HEK293 (cell line): ENCODE results near the gene RBMS3.

Source experiments
- CTCF ChIA-PET: fragments of 350-600 bp; formaldehyde crosslinking; extraction: SDS; loops from one replicate; lab custom pipeline; 2021; ENCODE audit warnings: antibody characterized with exemption; lab: Yijun Ruan, JAX
- POLR2A ChIA-PET: fragments of 300-600 bp; formaldehyde crosslinking; extraction: SDS; loops from one replicate; lab custom pipeline; 2020; ENCODE audit warnings: antibody characterized with exemption, inconsistent platforms; lab: Yijun Ruan, JAX
- H3K27ac ChIP-seq: fragments of 200-500 bp; sonication (Bioruptor generic); 2 replicates; pipeline ENCODE4 v1.5.1; 2014; ENCODE audit warnings: low read depth, low read length, control low read depth, inconsistent platforms; ENCODE audit errors: extremely low read depth
- H3K36me3 ChIP-seq, 2 experiments: fragments of 200-500 bp in 1 of 2; sonication (Bioruptor generic) in 1 of 2; 1 replicate in 1 of 2; 2 replicates in 1 of 2; pipeline ENCODE4 v1.5.1; 2014 to 2017; ENCODE audit warnings: inconsistent platforms in 2 of 2, low read length in 2 of 2; ENCODE audit not compliant: control insufficient read depth in 2 of 2, insufficient read depth in 1 of 2
- H3K4me1 ChIP-seq: fragments of 200-500 bp; sonication (Bioruptor generic); 2 replicates; pipeline ENCODE4 v1.5.1; 2014; ENCODE audit warnings: mild to moderate bottlenecking, low read length, inconsistent platforms; ENCODE audit not compliant: control insufficient read depth, insufficient read depth
- H3K4me3 ChIP-seq: 2 replicates; pipeline ENCODE4 v1.5.1; 2011; ENCODE audit warnings: low read depth, mild to moderate bottlenecking, control low read depth, low read length, moderate library complexity
- H3K9me3 ChIP-seq: fragments of 200-500 bp; sonication (Bioruptor generic); 2 replicates; pipeline ENCODE4 v1.5.1; 2014; ENCODE audit warnings: low read depth, low read length, inconsistent platforms; ENCODE audit not compliant: control insufficient read depth, insufficient read depth
- EGR2 ChIP-seq: fragments of 450-650 bp; formaldehyde crosslinking; IDR thresholded peaks from 2 replicates; pipeline ENCODE4 v1.5.1; 2016; ENCODE audit warnings: low read depth, missing biosample characterization, missing genetic modification characterization
- FEZF1 ChIP-seq: fragments of 450-650 bp; formaldehyde crosslinking; IDR thresholded peaks from 2 replicates; pipeline ENCODE4 v1.5.1; 2016; ENCODE audit warnings: missing biosample characterization, missing genetic modification characterization
- HOXC10 ChIP-seq: sonication (generic); formaldehyde crosslinking; IDR thresholded peaks from 2 replicates; pipeline ENCODE4 v1.8.1; 2023; ENCODE audit warnings: mild to moderate bottlenecking, missing genetic modification reagents
- OSR2 ChIP-seq: fragments of 450-650 bp; formaldehyde crosslinking; IDR thresholded peaks from 2 replicates; pipeline ENCODE4 v1.5.1; 2016; ENCODE audit warnings: missing biosample characterization, missing genetic modification characterization
- SP2 ChIP-seq: fragments of 450-650 bp; formaldehyde crosslinking; IDR thresholded peaks from 2 replicates; pipeline ENCODE4 v1.5.1; 2016; ENCODE audit warnings: missing biosample characterization, missing genetic modification characterization
- TRIM28 ChIP-seq: IDR thresholded peaks from 2 replicates; pipeline ENCODE4 v1.6.1; 2011; ENCODE audit warnings: low read length, control low read depth, borderline replicate concordance
- ZBTB1 ChIP-seq: fragments of 450-650 bp; formaldehyde crosslinking; IDR thresholded peaks from 2 replicates; pipeline ENCODE4 v1.5.1; 2016; ENCODE audit warnings: missing biosample characterization, missing genetic modification characterization
- ZBTB44 ChIP-seq: fragments of 450-650 bp; IDR thresholded peaks from 2 replicates; pipeline ENCODE4 v1.5.1; 2018; ENCODE audit warnings: missing biosample characterization, mild to moderate bottlenecking, missing genetic modification characterization
- ZNF10 ChIP-seq: fragments of 450-650 bp; formaldehyde crosslinking; IDR thresholded peaks from 2 replicates; pipeline ENCODE4 v1.5.1; 2017; ENCODE audit warnings: missing biosample characterization, missing genetic modification characterization
- ZNF239 ChIP-seq: fragments of 450-650 bp; formaldehyde crosslinking; IDR thresholded peaks from 2 replicates; pipeline ENCODE4 v1.5.1; 2016; ENCODE audit warnings: missing biosample characterization, missing genetic modification characterization
- ZNF280C ChIP-seq: fragments of 450-650 bp; formaldehyde crosslinking; IDR thresholded peaks from 2 replicates; pipeline ENCODE4 v1.5.1; 2016; ENCODE audit warnings: missing biosample characterization, missing genetic modification characterization
- ZNF324 ChIP-seq: fragments of 450-650 bp; formaldehyde crosslinking; IDR thresholded peaks from 2 replicates; pipeline ENCODE4 v1.5.1; 2016; ENCODE audit warnings: missing biosample characterization, missing genetic modification characterization
- ZNF510 ChIP-seq: fragments of 450-650 bp; formaldehyde crosslinking; IDR thresholded peaks from 2 replicates; pipeline ENCODE4 v1.5.1; 2018; ENCODE audit warnings: mild to moderate bottlenecking, missing genetic modification characterization, missing biosample characterization; ENCODE audit not compliant: insufficient replicate concordance
- ZNF513 ChIP-seq: fragments of 450-650 bp; IDR thresholded peaks from 2 replicates; pipeline ENCODE4 v1.5.1; 2018; ENCODE audit warnings: missing biosample characterization, missing genetic modification characterization
- ZNF518A ChIP-seq: fragments of 450-650 bp; formaldehyde crosslinking; conservative IDR thresholded peaks from 2 replicates; pipeline ENCODE4 v1.5.1; 2016; ENCODE audit warnings: low read depth, missing biosample characterization, missing genetic modification characterization
- ZNF530 ChIP-seq: fragments of 450-650 bp; formaldehyde crosslinking; IDR thresholded peaks from 2 replicates; pipeline ENCODE4 v1.5.1; 2016; ENCODE audit warnings: low read depth, missing biosample characterization, missing genetic modification characterization
- ZNF580 ChIP-seq: fragments of 450-650 bp; formaldehyde crosslinking; IDR thresholded peaks from 2 replicates; pipeline ENCODE4 v1.5.1; 2016; ENCODE audit warnings: missing biosample characterization, missing genetic modification characterization
- ZNF610 ChIP-seq: fragments of 450-650 bp; formaldehyde crosslinking; IDR thresholded peaks from 2 replicates; pipeline ENCODE4 v1.5.1; 2016; ENCODE audit warnings: missing biosample characterization, missing genetic modification characterization, borderline replicate concordance
- ZNF639 ChIP-seq: fragments of 450-650 bp; formaldehyde crosslinking; IDR thresholded peaks from 2 replicates; pipeline ENCODE4 v1.5.1; 2016; ENCODE audit warnings: missing biosample characterization, missing genetic modification characterization
- ZNF670 ChIP-seq: fragments of 450-650 bp; formaldehyde crosslinking; IDR thresholded peaks from 2 replicates; pipeline ENCODE4 v1.5.1; 2016; ENCODE audit warnings: missing biosample characterization, missing genetic modification characterization, low read depth
- ZNF704 ChIP-seq: fragments of 450-650 bp; formaldehyde crosslinking; IDR thresholded peaks from 2 replicates; pipeline ENCODE4 v1.5.1; 2016; ENCODE audit warnings: missing biosample characterization, missing genetic modification characterization

The RBMS3 gene

GRCh38 chr3:29466442-29466841, 185.6 kb downstream of the RBMS3 start:
- no peak overlapping the region for H3K4me3 ChIP-seq
- TF ChIP-seq ZNF518A (tag by site-specific recombination) (no peak), ZNF239 (tag by site-specific recombination) (no peak), HOXC10 (no peak), ZNF10 (tag by site-specific recombination) (no peak), ZNF704 (tag by site-specific recombination) (no peak), ZNF639 (tag by site-specific recombination) (no peak), ZNF610 (tag by site-specific recombination) (no peak), SP2 (tag by site-specific recombination) (no peak), ZNF280C (tag by site-specific recombination) (no peak), ZBTB1 (no peak), ZNF324 (tag by site-specific recombination) (no peak), TRIM28 (no peak), ZNF670 (tag by site-specific recombination) (no peak), EGR2 (tag by site-specific recombination) (no peak), ZNF510 (no peak)
- CTCF ChIA-PET: interaction anchor here (0.6 kb wide), 1 partner anchor 625 kb away, joined by 3 read pairs; no protein-coding TSS in a partner anchor

GRCh38 chr3:29468187-29468586, 187.3 kb downstream of the RBMS3 start:
- H3K4me1 ChIP-seq: 0 out of 2 replicates have a peak, but pooled peaks cover 3% of the 10 kb centered on the region
- TF ChIP-seq FEZF1 (tag by site-specific recombination) (0 out of 2 replicates have a peak, but pooled peaks have one; percentile 8), ZBTB44 (tag by site-specific recombination) (0 out of 2 replicates have a peak, but pooled peaks have one; percentile 19), ZNF530 (tag by site-specific recombination) (no peak), OSR2 (peak; percentile 87), ZNF513 (tag by site-specific recombination) (no peak), ZNF580 (tag by site-specific recombination) (0 out of 2 replicates have a peak, but pooled peaks have one; percentile 24)
- no peaks in the 10 kb centered on the region for H3K9me3 ChIP-seq
- POLR2A ChIA-PET: no interaction called here
- no peak overlapping the region for H3K4me3 ChIP-seq
- no peak overlapping the region for H3K27ac ChIP-seq
- H3K36me3 ChIP-seq: no peaks in the 10 kb centered on the region
- CTCF ChIA-PET: interaction anchor here (0.6 kb wide), 1 partner anchor 14 kb away, joined by 3 read pairs; no protein-coding TSS in a partner anchor

More at GRCh38 chr3:29466442-29466841, 185.6 kb downstream of the RBMS3 start:
- no peaks in the 10 kb centered on the region for H3K36me3 ChIP-seq
- H3K9me3 ChIP-seq: no peaks in the 10 kb centered on the region
- H3K27ac ChIP-seq: no peak overlapping the region
- POLR2A ChIA-PET: no interaction called here
- H3K4me1 ChIP-seq: 0 out of 2 replicates have a peak, but pooled peaks cover 3% of the 10 kb centered on the region
